Measurements from ENCODE around the gene MYH6. TPM values are rescaled to one million over a fixed set of nuclear protein-coding genes. Genes with fewer than 3 reads are reported as not detected.
"Not testable (repeated sequence)": the region's sequence is repeated elsewhere in the genome, so short reads cannot be mapped to it uniquely, and the experiment has no call there.

Gene MYH6
- polyA plus RNA-seq, 1 experiment = not detected

- ChIA-PET POLR2A (no interaction called here), CTCF (no interaction called here)
- peaks cover 12% of the 10 kb centered on the region for H3K27me3 ChIP-seq (ENCODE audit: control insufficient read depth, insufficient read depth, low read length)
- H3K27ac ChIP-seq (ENCODE audit: low read depth, low read length) = no peak overlapping the region
- no peaks in the 10 kb centered on the region for H3K9me3 ChIP-seq (ENCODE audit: control insufficient read depth, insufficient read depth, low read length)
- DNase-seq (ENCODE audit: low read depth, low spot score) = no peak
- no peak overlapping the region for H3K4me3 ChIP-seq (ENCODE audit: low read depth, low read length)
- TF ChIP-seq CTCF (IDR thresholded peaks at IDR 0.05; ENCODE audit: low read depth, low read length) = no peak
Measured at GRCh38 chr14:23404331-23404900, 3.7 kb downstream of the MYH6 start.

- peaks cover 12% of the 10 kb centered on the region for H3K27me3 ChIP-seq (ENCODE audit: control insufficient read depth, insufficient read depth, low read length)
- ChIA-PET CTCF (no interaction called here), POLR2A (no interaction called here)
- no peak overlapping the region for H3K27ac ChIP-seq (ENCODE audit: low read depth, low read length)
- TF ChIP-seq CTCF (IDR thresholded peaks at IDR 0.05; ENCODE audit: low read depth, low read length) = no peak
- no peak overlapping the region for H3K4me3 ChIP-seq (ENCODE audit: low read depth, low read length)
- no peak for DNase-seq (ENCODE audit: low read depth, low spot score)
- no peaks in the 10 kb centered on the region for H3K9me3 ChIP-seq (ENCODE audit: control insufficient read depth, insufficient read depth, low read length)
Measured at GRCh38 chr14:23403908-23404307, 4.2 kb downstream of the MYH6 start.

- H3K27me3 ChIP-seq (ENCODE audit: control insufficient read depth, insufficient read depth, low read length) = peaks cover 10% of the 10 kb centered on the region
- CTCF ChIA-PET = no interaction called here
- POLR2A ChIA-PET = no interaction called here
- DNase-seq (ENCODE audit: low read depth, low spot score) = no peak
- H3K9me3 ChIP-seq (ENCODE audit: control insufficient read depth, insufficient read depth, low read length) = no peaks in the 10 kb centered on the region
- no peak overlapping the region for H3K4me3 ChIP-seq (ENCODE audit: low read depth, low read length)
- no peak for TF ChIP-seq CTCF (IDR thresholded peaks at IDR 0.05; ENCODE audit: low read depth, low read length)
- H3K27ac ChIP-seq (ENCODE audit: low read depth, low read length) = no peak overlapping the region
Measured at GRCh38 chr14:23403139-23403438, 5.0 kb downstream of the MYH6 start.

- POLR2A ChIA-PET = no interaction called here
- no peak overlapping the region for H3K27ac ChIP-seq (ENCODE audit: low read depth, low read length)
- H3K9me3 ChIP-seq (ENCODE audit: control insufficient read depth, insufficient read depth, low read length) = no peaks in the 10 kb centered on the region
- no peak overlapping the region for H3K4me3 ChIP-seq (ENCODE audit: low read depth, low read length)
- DNase-seq (ENCODE audit: low read depth, low spot score) = no peak
- no peak for TF ChIP-seq CTCF (IDR thresholded peaks at IDR 0.05; ENCODE audit: low read depth, low read length)
- CTCF ChIA-PET = no interaction called here
- H3K27me3 ChIP-seq (ENCODE audit: control insufficient read depth, insufficient read depth, low read length) = peaks cover 5% of the 10 kb centered on the region
Measured at GRCh38 chr14:23402296-23403138, 5.6 kb downstream of the MYH6 start.

GRCh38 chr14:23401291-23401690 lies 6.8 kb downstream of the MYH6 start:
- no peak for TF ChIP-seq CTCF (IDR thresholded peaks at IDR 0.05; ENCODE audit: low read depth, low read length)
- Histone ChIP-seq H3K27ac (ENCODE audit: low read depth, low read length) (no peak overlapping the region), H3K9me3 (ENCODE audit: control insufficient read depth, insufficient read depth, low read length) (no peaks in the 10 kb centered on the region), H3K4me3 (ENCODE audit: low read depth, low read length) (no peak overlapping the region), H3K27me3 (ENCODE audit: control insufficient read depth, insufficient read depth, low read length) (peaks cover 3% of the 10 kb centered on the region)
- CTCF ChIA-PET = no interaction called here
- DNase-seq (ENCODE audit: low read depth, low spot score) = no peak
- POLR2A ChIA-PET = no interaction called here

GRCh38 chr14:23400496-23401149 lies 7.5 kb downstream of the MYH6 start:
- DNase-seq (ENCODE audit: low read depth, low spot score); CTCF ChIA-PET; H3K4me3 ChIP-seq (ENCODE audit: low read depth, low read length); H3K27me3 ChIP-seq (ENCODE audit: control insufficient read depth, insufficient read depth, low read length); H3K9me3 ChIP-seq (ENCODE audit: control insufficient read depth, insufficient read depth, low read length); H3K27ac ChIP-seq (ENCODE audit: low read depth, low read length); POLR2A ChIA-PET: not testable (repeated sequence)
